Stimulated activated CD8-positive, alpha-beta memory T cell treated with anti-CD3 and anti-CD28 coated beads, Interleukin-15, amount 100 ng/mL, for 24 hours (primary cell): ENCODE results near the gene DGKB.

Source experiments
- DNase-seq: peaks from one replicate; pipeline ENCODE4 v3.0.0-alpha.2; 2020; ENCODE audit warnings: low read depth

DGKB gene

DNA sequence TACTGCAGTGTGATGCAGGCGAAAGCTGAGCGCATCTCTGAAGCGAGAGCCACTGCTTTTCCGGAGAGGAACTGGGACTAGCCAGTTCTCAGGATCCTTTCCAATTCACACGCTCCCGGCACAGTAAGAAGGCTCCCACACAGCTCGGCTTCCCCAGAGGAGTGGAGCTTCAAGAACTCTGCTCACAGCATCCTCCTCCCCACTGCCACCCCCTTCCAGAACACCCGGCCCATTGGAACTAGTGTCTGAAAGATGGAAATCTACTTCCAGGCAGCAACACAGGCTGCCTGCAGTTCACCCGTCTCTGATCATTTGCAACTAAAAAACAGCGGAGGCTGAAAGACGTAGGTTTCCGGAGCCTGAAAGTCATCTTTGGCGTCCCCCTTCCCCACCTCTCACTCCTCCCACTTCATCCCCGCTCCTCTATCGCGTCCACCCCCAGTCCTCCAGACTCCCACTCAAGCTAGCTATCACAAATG lies at the start of gene DGKB:
TSS of gene DGKB (minus strand) at position 163 of the 479 bp plus-strand sequence.
- no peak for DNase-seq

DNA sequence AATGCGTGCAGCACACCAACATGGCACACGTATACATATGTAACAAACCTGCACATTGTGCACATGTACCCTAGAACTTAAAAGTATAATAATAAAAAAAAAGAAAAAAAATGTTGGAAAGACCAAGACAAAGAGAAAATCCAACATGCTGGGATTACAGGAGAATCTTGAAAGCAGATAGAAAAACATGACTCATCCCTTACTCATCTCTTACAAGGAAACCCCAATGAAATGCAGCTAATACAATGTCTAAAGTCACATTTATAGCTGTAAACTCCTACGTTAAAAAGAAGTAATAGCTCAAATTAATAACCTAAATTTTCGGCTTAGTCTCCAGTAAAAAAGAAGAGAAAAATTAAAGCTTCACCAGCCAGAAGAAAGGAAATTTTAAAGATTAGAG lies 47.5 kb upstream of the DGKB start:
- no peak for DNase-seq

DNA sequence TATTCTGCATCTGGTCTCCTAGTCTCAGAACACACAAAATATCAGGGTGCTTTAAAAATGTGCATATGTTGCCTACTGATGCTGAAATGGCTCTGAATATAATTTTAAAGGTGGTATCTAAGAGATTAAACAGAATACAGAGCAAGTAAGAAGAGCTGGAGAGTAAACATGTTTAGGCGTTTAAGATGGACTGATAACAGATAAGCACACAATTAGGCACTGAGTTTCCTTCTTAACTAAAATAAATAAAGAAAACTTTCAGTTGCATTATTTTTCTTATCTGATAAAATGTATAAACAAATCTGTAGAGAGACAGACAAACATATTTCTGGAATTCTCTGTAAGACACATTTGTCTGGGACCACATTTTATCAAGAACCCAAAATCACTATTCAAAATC lies 35.6 kb upstream of the DGKB start:
- DNase-seq: no peak

DNA sequence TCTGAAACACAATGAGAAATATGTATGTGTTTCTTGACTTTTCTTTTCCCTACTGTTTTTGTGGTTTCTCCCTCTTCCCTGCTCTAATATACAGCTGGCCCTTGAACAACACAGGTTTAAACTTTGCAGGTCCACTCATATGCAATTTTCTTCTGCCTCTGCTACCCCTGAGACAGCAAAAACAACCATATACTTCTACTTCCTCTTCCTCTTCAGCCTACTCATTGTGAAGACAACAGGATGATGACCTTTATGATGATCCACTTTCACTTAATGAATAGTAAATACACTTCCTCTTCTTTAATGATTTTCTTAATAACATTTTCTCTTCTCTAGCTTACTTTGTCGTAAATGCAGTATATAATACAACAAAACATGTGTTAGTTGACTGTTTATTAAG lies 35.0 kb upstream of the DGKB start:
- DNase-seq: no peak

DNA sequence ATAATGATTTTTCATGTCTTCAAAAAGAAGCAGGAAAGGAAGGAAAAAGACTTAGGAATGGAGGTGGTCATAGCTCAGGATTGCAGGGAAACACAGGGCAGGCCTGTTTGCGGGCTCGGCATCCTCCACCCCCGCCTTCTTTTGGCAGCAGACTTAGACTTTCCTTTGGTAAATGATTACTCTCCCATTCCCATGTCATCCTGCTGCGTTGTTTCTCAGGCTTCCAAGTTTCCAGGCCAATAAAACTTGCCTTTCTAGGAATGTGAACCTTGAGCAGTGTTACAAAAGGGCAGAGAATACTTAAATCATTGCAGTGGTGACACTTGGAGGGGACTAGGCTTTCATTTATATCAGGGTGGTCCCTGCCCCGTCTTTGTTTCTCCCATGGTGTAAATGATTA lies 34.0 kb upstream of the DGKB start:
- no peak for DNase-seq

DNA sequence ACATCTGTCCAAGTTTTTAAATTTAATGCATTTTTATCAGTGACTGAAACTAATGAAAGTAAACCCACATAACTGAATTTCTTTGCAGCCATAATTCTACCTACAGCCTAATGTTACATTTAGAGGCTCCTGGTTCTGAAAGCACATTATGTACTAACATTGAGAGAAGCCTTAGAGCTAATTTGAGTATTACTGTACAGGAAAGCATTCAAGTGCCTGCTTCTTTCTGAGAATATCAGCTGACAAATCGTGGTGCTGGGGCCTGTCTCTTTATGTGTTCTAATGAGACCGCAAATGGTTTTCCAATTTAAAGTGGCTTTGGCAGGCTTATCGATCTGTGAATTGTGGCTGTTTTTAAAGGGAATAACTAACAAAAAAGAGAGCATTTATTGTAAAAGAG lies 32.3 kb upstream of the DGKB start:
- DNase-seq: no peak

DNA sequence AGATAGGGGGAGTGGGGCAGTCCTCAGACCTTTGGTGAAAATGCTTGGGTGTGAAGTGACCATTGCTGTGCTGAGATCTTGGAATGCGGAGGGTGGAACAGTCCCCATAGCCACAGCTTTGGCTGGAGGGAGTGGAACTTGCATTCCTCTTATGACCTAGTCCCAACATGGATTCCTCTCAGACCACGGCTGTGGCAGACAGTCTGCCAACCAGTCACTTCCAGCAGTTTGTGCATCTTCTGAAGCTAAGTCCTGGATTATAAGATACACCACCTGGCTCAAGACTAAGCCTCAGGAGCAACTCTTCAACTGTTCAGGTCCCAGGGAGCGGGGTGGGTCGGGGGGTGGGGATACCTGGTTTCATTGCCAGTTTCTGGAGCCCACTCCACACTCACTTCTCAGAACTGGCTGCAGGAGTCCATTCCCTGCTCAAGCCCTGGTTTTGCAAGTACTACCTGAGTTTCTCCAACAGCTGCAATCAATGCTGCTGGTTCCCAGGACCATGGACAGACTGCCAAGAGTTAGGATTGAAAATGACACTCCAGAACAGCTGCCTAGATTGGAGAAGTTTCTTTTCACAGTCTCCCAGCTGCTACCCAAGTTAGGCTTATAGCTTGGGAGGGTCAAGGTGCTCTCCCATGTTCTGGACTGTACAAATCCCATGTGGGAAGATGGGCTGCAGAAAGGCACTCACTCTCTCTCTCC lies 29.1 kb upstream of the DGKB start:
- DNase-seq: no peak

DNA sequence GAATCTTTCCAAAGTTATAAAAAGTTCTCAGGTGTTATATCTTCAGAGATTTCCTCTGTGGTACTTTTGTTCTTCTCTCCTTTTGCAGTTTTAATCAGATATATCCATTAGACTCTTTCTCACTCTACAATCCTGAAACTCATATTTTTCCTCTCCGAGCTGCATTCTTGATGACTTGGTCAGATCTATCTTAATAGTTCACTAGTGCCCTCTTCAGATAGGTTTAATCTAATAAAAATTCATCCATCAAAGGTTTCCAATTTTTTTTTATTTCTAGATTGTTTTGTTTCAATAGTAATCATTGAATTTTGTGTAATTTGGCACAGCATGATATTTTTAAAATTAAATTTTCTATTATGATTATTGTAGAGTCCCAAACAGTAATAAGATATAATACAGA lies 21.8 kb upstream of the DGKB start:
- no peak for DNase-seq

DNA sequence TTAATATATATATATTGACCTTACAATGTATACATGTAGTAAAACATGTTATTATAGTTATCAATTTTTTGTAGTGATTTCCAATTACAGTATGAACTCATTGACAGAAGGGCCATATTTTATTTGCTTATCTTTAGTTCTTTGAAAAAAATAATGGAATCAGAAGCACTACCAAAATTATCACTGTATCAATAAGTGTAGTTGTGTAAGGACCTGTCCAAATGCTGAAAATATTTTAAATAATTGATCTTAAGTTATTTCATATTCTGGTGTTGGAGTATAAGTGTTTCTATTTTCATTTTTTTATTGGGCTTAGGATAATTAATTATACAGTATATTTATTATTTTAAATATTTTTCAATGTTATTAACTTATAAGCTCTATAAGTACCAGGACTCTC lies 8.5 kb upstream of the DGKB start:
- no peak for DNase-seq

DNA sequence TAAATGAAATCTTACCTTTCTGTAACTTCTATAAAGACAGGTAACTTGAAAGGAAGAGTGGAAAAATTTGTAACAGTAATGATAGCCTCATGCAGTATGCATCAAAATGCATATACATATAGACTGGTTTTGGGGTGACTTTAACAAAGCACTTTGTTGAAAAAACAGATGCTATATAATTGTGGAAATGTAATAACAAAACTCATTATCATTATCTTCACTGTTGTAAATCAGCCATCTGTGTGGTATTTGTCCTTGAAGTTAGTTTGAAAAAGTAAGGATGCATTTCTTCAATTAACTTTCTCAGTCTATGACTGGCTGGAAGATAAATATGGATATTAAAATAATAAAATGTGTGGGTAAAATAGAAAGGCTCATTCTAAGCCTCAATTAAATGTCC lies 6.1 kb upstream of the DGKB start:
- DNase-seq: no peak

DNA sequence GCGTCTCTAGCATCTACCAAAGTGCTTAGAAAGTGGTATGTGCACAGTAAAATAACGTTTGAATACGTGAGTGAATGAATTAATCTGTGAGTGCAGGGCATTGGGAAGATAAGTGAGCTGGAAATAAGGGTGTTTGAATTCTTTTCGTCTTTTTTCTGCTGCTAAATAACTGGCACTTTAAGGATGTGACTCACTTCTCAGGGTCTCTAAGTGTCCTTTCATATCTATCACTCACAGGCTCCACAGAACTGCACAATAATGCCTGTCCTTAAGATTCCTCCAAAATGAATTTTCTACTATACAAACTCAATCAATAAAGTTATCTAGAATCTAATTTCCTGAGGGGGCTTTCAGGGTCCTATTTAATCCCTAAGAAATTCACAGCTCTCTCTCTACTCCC lies 3.2 kb upstream of the DGKB start:
- no peak for DNase-seq

DNA sequence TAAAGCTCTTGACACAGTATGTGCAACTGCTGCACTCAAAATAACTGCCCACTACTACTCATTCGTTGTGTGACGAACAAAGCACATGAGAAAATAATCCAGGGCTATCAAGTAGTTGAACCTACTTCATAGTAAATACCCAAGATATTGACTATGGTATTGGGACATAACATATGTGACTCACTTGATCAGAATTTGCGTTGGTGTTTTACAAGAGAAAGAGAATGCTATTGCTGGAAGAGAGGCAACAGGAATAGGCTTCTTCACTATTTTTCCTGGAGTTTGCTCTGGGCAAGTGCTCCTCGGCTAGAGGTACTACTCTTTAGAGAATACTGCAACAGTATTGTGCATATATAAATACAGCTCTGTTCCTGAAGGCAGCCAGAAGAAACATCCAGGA lies 2.5 kb downstream of the DGKB start:
- DNase-seq: no peak

DNA sequence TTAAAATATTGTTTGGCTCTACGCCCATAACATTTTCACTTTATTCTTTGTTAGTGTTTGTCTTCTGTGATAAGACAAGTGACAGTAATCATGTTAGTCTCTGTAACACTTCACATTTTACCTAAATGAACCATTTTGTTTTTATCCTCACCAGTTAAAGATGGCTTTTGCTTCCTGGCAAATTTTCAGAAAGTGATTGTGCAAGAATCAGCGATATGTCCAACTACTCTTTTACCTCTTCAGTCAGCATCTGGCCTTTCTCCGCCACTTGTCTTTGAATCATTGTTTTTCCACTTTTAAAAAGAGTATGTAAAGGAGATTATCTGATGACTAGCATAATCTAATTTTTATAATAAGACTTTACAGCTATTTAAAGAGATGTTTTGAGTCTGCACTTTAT lies 3.5 kb downstream of the DGKB start:
- no peak for DNase-seq

DNA sequence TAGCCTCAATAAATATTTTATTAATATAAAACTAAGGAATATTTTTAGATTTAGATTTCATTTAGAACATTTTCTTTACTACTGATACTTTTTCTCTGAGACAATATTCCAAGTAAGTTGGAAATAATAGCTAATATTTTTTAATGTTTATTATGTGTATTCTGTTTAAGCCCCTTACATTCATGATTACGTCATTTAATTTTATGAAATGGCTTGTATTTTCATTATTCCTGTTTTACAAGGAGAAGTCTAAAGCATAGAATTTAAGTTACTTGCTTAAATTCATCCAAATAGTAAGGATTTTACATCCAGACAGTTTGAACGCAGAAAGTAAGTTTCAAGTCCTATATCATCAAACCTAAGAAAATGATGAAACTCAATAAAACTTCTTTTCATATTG lies 6.1 kb downstream of the DGKB start:
- DNase-seq: no peak

DNA sequence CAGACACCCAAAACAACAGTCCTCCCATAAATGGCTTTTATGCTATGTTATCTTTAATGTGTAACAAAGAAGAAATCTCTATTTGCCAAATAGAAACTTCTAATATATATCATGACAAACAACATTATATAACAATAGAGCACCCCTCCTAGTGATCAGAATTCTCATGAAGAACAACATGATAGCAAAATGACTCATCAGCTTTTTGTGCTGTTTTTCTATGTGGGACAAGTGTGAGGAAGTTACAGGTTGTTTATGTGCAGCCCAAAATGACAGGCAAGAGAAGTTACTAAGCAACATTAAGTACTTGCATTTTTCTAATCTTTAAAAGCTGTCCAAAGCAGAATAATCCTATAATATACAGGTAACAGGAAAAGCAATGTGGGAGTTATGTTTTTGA lies 7.7 kb downstream of the DGKB start:
- no peak for DNase-seq

DNA sequence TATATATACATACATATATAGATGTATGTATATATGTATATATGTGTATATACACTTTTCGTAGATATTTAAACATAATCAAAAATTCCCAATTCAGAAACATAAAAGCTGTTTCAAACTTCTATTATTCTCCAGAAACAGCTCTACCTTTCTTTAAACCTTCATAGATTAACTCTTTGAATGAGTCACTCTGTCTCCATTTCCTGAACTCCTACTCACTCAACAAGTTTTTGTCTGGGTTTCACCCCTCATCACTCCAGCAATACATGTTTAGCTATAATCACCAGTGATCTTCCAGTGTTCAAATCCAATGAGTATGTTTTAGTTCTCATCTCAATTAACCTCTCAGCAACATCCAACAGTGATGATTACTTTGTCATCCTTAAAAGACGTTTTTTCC lies 9.6 kb downstream of the DGKB start:
- no peak for DNase-seq

DNA sequence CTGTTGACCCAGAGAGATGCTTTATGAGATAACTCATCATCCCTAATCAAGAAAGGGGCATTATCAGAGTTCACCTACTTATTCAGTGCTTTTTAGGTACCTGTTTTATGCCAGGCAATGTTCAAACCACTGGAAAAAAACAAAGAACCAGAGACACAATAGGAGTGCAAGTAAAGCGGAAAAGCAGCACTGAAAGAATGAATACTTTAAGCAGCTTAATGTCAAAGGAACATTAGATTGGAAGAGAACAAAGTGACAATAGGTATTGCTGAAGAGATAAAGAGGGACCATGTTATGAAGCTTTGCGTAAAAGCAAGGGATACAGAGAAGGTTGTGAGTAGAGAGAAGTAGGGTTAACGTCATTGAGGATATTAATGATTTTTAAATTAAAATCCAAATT lies 11.3 kb downstream of the DGKB start:
- DNase-seq: no peak

DNA sequence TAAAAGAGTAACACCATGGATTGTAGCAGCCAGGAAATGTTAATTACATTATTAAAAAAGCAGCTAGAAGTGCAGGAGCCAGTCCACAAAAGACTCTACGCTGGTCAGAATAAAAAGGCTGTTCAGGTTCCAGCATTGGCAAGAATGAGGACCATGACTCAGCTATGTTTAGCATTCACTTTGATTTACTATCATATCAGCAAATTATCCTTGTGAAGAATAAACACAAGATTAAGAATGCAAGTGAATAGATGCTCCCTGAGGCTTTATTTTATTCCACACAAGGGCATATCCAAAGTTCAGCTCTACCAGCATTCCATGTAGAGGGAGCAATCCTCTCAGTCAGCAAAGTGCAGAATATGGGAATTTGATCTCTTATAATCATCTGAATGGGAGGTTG lies 13.6 kb downstream of the DGKB start:
- no peak for DNase-seq

DNA sequence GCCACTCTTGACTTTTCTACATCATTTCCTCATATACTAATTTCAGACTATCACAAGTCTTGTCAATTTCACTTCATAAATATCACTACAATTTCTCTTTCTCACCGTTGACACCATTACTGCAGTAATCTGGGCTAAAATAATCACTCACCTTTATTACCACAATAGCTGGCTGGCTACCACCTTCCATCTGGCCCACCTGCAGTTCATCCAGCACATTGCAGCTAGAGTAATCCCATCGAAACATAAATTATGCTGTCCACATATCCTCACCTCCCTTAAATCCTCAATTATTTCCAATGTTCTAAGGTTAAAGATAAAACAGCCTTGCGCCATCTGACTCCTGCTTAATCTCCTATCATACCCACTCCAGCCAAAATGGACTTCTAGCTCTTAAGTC lies 16.0 kb downstream of the DGKB start:
- no peak for DNase-seq

DNA sequence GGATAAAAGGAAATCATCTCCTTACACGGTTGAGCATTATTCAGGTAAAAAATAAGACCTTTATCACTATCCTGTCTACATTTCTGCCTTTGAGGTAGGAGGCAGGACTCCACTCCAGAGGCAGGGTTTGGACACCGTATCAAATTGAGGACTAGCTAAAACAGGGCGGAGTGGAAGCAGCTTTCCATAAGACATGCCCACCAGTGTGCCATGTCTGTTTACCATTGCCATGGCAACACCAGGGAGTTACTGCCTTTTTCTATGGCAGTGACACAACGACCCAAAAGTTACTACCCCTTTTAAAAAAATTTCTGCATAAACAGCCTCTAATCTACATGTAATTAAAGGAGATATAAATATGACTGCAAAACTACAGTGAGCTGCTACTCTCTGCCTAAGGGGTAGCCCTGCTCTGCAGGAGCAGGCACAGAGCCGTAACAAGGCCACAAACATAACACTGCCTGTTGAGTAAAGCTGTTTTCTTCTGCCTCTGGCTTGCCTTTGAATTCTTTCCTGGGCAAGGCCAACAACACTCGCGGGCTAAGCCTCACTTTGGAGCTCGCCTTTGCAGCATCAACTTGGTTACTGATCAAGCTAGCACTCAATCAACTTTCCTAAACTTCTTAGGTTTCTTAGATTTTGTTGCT lies 26.5 kb downstream of the DGKB start:
- DNase-seq: no peak

DNA sequence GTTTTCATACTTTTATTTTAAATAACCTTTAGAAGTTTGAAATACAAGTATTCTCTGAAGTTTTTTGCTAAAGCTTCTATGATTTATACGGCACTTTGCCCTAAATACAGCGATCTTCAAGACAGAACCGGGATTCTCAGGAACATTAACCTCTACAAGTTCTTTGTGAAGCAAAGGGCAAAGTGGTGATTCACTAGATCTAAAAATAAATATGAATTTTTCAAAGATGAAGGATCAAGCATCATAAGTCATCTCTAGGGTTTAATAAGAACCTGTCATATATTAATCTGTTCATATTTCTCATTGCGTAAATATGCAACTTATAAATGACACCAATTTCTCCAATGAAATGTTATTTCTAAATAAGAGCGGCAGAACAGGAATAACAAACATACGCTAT lies 30.7 kb downstream of the DGKB start:
- no peak for DNase-seq

DNA sequence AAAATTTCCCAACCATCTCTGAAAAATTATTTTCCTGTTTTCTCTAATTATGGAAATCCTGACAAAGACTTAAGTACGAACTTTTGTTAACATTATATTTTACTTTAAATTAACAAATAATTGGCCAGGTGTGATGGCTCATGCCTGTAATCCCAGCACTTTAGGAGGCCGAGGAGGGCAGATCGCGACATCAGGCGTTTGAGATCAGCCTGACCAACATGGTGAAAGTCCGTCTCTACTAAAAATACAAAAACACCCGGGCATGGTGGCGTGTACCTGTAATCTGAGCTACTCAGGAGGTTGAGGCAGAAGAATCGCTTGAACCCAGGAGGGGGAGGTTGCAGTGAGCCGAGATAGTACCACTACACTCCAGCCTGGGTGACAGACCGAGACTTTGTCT lies 32.2 kb downstream of the DGKB start:
- DNase-seq: no peak

DNA sequence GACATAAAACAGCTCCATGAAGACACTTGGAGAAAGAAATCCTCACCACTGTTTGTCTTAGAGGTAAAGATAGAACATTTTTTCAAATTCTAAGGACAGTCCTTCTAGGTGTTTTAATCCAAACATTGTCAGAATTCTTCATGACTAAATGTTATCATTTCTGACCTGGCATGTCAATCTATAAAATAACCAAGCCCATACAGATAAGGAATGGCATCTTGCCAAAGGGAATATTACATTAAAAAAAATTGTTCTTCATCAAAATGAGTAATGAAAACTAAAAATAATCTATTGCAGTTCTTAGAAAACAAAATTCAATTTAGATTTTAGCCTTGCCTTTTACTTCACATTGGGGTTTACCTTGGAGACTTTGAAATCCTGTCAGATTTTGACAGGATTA lies 33.6 kb downstream of the DGKB start:
- no peak for DNase-seq

DNA sequence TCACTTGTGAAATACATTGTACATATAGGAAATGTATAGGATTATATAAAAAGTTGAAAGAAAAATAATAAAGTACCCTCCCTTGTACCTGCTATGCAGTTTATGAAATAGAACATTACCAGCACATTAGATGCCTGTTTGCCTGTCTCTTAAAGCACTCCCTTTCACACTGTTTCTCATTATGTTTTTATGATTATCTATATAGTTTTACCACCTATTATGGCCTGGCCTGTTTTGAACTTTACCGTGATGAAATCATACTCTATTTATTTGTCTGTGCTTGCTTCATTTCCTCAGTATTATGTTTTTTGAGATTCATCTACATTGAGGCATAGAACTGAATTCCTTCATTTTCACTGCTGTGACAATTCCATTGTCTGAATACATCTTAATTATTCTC lies 41.1 kb downstream of the DGKB start:
- no peak for DNase-seq
